Activated CD4-positive, alpha-beta T cell treated with anti-CD3 and anti-CD28 coated beads, Interleukin-2, amount 10 ng/mL, durations not matched to agents 24 days and 14 days (primary cell): Measurements from ENCODE around the gene YPEL3. TPM values are rescaled to one million over a fixed set of nuclear protein-coding genes. Genes with fewer than 3 reads are reported as not detected.

ENCODE experiments used
- DNase-seq: peaks from one replicate; pipeline ENCODE4 v3.0.0; 2022
- H3K27ac Mint-ChIP-seq: one replicate; pipeline ENCODE4 v1.8.0; 2022; ENCODE audit warnings: mild to moderate bottlenecking, mixed read lengths
- H3K27me3 Mint-ChIP-seq: one replicate; pipeline ENCODE4 v1.8.0; 2022; ENCODE audit warnings: mixed read lengths
- H3K36me3 Mint-ChIP-seq: one replicate; pipeline ENCODE4 v1.8.0; 2022; ENCODE audit warnings: low read depth, mild to moderate bottlenecking, mixed read lengths
- H3K4me1 Mint-ChIP-seq: one replicate; pipeline ENCODE4 v1.8.0; 2021; ENCODE audit warnings: mixed read lengths
- H3K4me3 Mint-ChIP-seq: one replicate; pipeline ENCODE4 v1.8.0; 2022; ENCODE audit warnings: mild to moderate bottlenecking, moderate library complexity, mixed read lengths
- H3K9me3 Mint-ChIP-seq: one replicate; pipeline ENCODE4 v1.8.0; 2021; ENCODE audit warnings: mixed read lengths
- intact Hi-C: fragments of 100-400 bp; cut with micrococcal nuclease; formaldehyde crosslinking; loops from one replicate; pipeline ENCODE4 v1.15.1; 2023
- total RNA-seq: library from RNA; stranded (reverse); gene quantifications from 2 replicates; pipeline ENCODE4 v1.2.3, GENCODE V29; 2022

The YPEL3 gene
- total RNA-seq, 1 donor from 2014 or later: 11.9 TPM

GRCh38 chr16:30078744-30079143, 17.3 kb downstream of the YPEL3 start:
- no peak overlapping the region for H3K27ac Mint-ChIP-seq
- H3K9me3 Mint-ChIP-seq: no peaks in the 10 kb centered on the region
- no peak overlapping the region for H3K4me3 Mint-ChIP-seq
- no peaks in the 10 kb centered on the region for H3K27me3 Mint-ChIP-seq
- peaks cover 60% of the 10 kb centered on the region for H3K36me3 Mint-ChIP-seq
- H3K4me1 Mint-ChIP-seq: peaks cover 26% of the 10 kb centered on the region
- intact Hi-C loops: no loop called here
- no peak for DNase-seq

GRCh38 chr16:30077656-30078055, 18.4 kb downstream of the YPEL3 start:
- peaks cover 24% of the 10 kb centered on the region for H3K4me1 Mint-ChIP-seq
- H3K4me3 Mint-ChIP-seq: peak overlapping the region; percentile 91
- no peaks in the 10 kb centered on the region for H3K27me3 Mint-ChIP-seq
- H3K9me3 Mint-ChIP-seq: no peaks in the 10 kb centered on the region
- peaks cover 54% of the 10 kb centered on the region for H3K36me3 Mint-ChIP-seq
- intact Hi-C loops: no loop called here
- DNase-seq: no peak
- peak overlapping the region; percentile 25 for H3K27ac Mint-ChIP-seq

DNA sequence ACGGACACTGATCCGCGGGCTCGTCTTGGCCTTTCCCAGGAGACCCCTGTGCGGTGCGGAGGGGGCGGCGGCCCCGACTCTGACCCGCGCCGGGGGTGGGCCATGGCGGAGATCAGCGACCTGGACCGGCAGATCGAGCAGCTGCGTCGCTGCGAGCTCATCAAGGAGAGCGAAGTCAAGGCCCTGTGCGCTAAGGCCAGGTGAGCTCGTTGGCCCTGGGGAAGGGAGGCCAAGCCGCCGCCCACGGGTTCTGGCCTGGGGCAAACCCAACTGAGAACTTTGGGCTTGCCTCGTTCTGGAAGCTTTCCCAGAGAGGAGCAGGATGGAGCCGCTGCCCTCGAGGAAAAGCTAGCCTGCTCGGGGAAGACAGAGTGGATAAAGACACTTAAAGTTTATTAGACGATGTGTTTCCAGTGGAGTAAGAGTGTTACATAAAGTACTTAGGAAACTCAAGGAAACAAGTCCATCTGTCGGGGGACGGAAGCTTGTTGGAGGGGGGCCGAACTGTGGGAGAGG, 19.7 kb downstream of the YPEL3 start:
- peak overlapping the region; percentile 77 for H3K27ac Mint-ChIP-seq
- H3K4me3 Mint-ChIP-seq: peak overlapping the region; percentile 91
- H3K36me3 Mint-ChIP-seq: peaks cover 55% of the 10 kb centered on the region
- H3K4me1 Mint-ChIP-seq: peaks cover 28% of the 10 kb centered on the region
- intact Hi-C loops: no loop called here
- peak; percentile 76 for DNase-seq
- no peaks in the 10 kb centered on the region for H3K27me3 Mint-ChIP-seq
- no peaks in the 10 kb centered on the region for H3K9me3 Mint-ChIP-seq

- H3K27ac Mint-ChIP-seq: peak within 1 kb of the TSS; percentile 89
- intact Hi-C loops: loop anchor here (1.0 kb wide), 2 partner anchors 10 to 17 kb away; partner anchors contain the start of gene ALDOA
- no peaks in the 10 kb centered on the region for H3K9me3 Mint-ChIP-seq
- H3K4me1 Mint-ChIP-seq: peaks cover 28% of the 10 kb centered on the region
- peak; percentile 98 for DNase-seq
- no peaks in the 10 kb centered on the region for H3K27me3 Mint-ChIP-seq
- peak within 1 kb of the TSS; percentile 91 for H3K4me3 Mint-ChIP-seq
- H3K36me3 Mint-ChIP-seq: peaks cover 56% of the 10 kb centered on the region
These were observed 20.3 kb downstream of the YPEL3 start, which contains the start of gene PPP4C for GRCh38 chr16:30075503-30076275. Gene PPP4C, plus strand, starts transcription at chr16:30075994. Its CDS starts 384 bp downstream, at chr16:30076378.

GRCh38 chr16:30070490-30070889, 25.5 kb downstream of the YPEL3 start:
- H3K4me3 Mint-ChIP-seq: peak overlapping the region; percentile 35
- intact Hi-C loops: no loop called here
- peak overlapping the region; percentile 17 for H3K27ac Mint-ChIP-seq
- no peaks in the 10 kb centered on the region for H3K9me3 Mint-ChIP-seq
- peaks cover 42% of the 10 kb centered on the region for H3K4me1 Mint-ChIP-seq
- no peaks in the 10 kb centered on the region for H3K27me3 Mint-ChIP-seq
- H3K36me3 Mint-ChIP-seq: peaks cover 67% of the 10 kb centered on the region
- no peak for DNase-seq

DNA sequence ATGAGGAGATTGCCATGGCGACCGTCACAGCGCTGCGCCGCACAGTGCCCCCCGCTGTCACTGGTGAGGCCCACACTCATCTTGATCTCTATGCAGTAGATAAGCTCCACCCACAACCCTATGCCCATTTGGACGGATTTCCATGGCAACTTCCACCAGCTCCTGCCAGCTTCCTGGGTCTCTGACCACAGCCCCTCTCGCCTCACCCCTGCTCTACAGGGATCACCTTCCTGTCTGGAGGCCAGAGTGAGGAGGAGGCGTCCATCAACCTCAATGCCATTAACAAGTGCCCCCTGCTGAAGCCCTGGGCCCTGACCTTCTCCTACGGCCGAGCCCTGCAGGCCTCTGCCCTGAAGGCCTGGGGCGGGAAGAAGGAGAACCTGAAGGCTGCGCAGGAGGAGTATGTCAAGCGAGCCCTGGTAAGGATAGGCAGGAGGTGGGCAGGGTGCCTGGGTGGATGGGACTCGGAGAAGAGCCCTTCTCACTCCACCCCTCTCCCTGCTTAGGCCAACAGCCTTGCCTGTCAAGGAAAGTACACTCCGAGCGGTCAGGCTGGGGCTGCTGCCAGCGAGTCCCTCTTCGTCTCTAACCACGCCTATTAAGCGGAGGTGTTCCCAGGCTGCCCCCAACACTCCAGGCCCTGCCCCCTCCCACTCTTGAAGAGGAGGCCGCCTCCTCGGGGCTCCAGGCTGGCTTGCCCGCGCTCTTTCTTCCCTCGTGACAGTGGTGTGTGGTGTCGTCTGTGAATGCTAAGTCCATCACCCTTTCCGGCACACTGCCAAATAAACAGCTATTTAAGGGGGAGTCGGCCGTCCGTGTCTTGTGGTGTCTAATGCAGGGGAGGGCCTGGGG, 26.2 kb downstream of the YPEL3 start:
- intact Hi-C loops: no loop called here
- H3K36me3 Mint-ChIP-seq: peaks cover 72% of the 10 kb centered on the region
- H3K4me3 Mint-ChIP-seq: peak overlapping the region; percentile 35
- no peaks in the 10 kb centered on the region for H3K9me3 Mint-ChIP-seq
- peaks cover 39% of the 10 kb centered on the region for H3K4me1 Mint-ChIP-seq
- no peaks in the 10 kb centered on the region for H3K27me3 Mint-ChIP-seq
- no peak for DNase-seq
- H3K27ac Mint-ChIP-seq: peak overlapping the region; percentile 75

DNA sequence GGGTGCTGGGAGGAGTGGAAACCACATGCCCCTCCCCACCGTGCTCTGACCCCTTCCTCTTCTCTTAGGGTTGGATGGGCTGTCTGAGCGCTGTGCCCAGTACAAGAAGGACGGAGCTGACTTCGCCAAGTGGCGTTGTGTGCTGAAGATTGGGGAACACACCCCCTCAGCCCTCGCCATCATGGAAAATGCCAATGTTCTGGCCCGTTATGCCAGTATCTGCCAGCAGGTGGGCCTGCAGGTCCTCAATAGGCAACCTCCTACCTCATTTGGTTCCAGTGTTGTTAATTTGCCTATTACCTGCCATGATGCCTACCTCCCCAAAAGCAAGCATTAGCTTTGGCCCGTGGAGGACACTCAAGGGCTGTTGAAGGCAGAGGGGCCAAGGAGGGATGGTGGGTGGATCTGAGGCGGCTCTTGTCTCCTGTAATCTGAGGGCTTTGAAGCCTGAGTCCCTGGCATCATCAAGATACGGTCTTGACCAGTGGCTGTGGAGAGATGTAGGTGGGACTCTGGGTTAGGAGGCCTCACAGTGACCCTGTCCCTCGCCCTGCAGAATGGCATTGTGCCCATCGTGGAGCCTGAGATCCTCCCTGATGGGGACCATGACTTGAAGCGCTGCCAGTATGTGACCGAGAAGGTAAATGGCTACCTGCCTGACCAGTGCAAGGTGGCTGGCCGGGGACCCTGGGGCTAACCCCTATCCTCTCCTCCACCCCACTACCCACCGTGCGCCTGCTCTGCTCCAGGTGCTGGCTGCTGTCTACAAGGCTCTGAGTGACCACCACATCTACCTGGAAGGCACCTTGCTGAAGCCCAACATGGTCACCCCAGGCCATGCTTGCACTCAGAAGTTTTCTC, 27.0 kb downstream of the YPEL3 start:
- Mint-ChIP-seq H3K27me3 (no peaks in the 10 kb centered on the region), H3K9me3 (no peaks in the 10 kb centered on the region), H3K27ac (peak overlapping the region; percentile 75), H3K4me3 (peak overlapping the region; percentile 70), H3K36me3 (peaks cover 76% of the 10 kb centered on the region), H3K4me1 (peaks cover 38% of the 10 kb centered on the region)
- intact Hi-C loops: no loop called here
- DNase-seq: peak; percentile 87

- no peak for DNase-seq
- peak overlapping the region; percentile 70 for H3K4me3 Mint-ChIP-seq
- H3K27me3 Mint-ChIP-seq: no peaks in the 10 kb centered on the region
- H3K36me3 Mint-ChIP-seq: peaks cover 73% of the 10 kb centered on the region
- H3K4me1 Mint-ChIP-seq: peaks cover 41% of the 10 kb centered on the region
- no peaks in the 10 kb centered on the region for H3K9me3 Mint-ChIP-seq
- H3K27ac Mint-ChIP-seq: peak overlapping the region; percentile 75
- intact Hi-C loops: no loop called here
These were observed 27.7 kb downstream of the YPEL3 start for GRCh38 chr16:30068333-30068732.

GRCh38 chr16:30067584-30067916, 28.5 kb downstream of the YPEL3 start:
- Mint-ChIP-seq H3K4me3 (peak overlapping the region; percentile 92), H3K4me1 (peaks cover 41% of the 10 kb centered on the region), H3K9me3 (no peaks in the 10 kb centered on the region), H3K27ac (peak overlapping the region; percentile 99), H3K27me3 (no peaks in the 10 kb centered on the region), H3K36me3 (peaks cover 71% of the 10 kb centered on the region)
- intact Hi-C loops: no loop called here
- no peak for DNase-seq

GRCh38 chr16:30066761-30067583, 29.0 kb downstream of the YPEL3 start:
- H3K4me1 Mint-ChIP-seq: peaks cover 38% of the 10 kb centered on the region
- intact Hi-C loops: no loop called here
- H3K36me3 Mint-ChIP-seq: peaks cover 68% of the 10 kb centered on the region
- H3K27me3 Mint-ChIP-seq: no peaks in the 10 kb centered on the region
- H3K4me3 Mint-ChIP-seq: peak overlapping the region; percentile 92
- no peaks in the 10 kb centered on the region for H3K9me3 Mint-ChIP-seq
- H3K27ac Mint-ChIP-seq: peak overlapping the region; percentile 99
- no peak for DNase-seq

DNA sequence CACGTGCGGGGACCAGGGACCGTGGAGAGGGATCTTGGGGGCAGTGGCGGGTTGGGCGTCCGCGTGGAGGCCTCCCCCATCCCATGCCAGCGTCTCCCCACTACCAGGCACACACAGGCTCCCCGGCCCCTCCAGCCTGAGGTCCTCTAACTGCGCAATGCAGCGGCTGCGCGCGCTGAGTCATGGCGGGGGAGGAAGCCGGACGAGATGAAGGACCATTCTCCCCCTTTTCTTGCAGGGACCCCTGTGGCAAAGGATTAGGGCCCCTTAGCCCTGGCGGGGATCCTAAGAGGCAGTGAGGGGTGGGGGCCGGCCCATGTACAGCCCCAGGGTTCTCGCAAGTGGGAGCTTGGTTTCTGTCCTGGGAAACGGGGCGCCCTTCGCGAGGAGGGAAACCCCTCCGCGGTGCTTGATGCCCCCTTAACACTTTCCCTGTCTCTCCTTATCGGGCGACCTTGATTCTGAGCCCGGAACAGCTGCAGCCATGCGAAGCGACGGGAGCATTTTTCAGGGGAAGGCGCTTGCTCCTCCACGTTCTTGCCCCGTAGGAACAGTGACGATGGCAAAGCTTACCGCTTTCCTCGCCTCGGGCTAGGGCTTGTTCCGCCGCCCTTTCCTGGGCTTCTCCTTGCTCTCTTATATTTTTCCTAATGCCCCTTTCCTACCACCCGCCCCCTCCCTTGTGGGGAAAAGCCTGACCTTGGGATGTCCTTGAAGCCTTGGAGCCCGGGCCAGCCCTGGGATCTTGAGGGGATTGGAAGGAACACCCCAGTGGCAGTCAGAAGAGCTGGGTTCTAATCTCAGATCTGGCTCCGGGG, 29.9 kb downstream of the YPEL3 start:
- intact Hi-C loops: loop anchor here (1.0 to 2.0 kb wide), 3 partner anchors 9 to 69 kb away; partner anchors contain the start of genes INO80E and PPP4C
- Mint-ChIP-seq H3K36me3 (peaks cover 59% of the 10 kb centered on the region), H3K9me3 (no peaks in the 10 kb centered on the region), H3K27me3 (no peaks in the 10 kb centered on the region), H3K4me3 (peak overlapping the region; percentile 92), H3K4me1 (peaks cover 37% of the 10 kb centered on the region), H3K27ac (peak overlapping the region; percentile 99)
- DNase-seq: no peak
